ENCODE measurements around the gene DDX49.
"Not testable (repeated sequence)": the region's sequence is repeated elsewhere in the genome, so short reads cannot be mapped to it uniquely, and the experiment has no call there.

The DDX49 gene

GRCh38 chr19:18942692-18943091 lies 23.2 kb downstream of the DDX49 start:
- no peak for DNase-seq

GRCh38 chr19:18943465-18943864 lies 23.9 kb downstream of the DDX49 start:
- no peak for DNase-seq

DNA sequence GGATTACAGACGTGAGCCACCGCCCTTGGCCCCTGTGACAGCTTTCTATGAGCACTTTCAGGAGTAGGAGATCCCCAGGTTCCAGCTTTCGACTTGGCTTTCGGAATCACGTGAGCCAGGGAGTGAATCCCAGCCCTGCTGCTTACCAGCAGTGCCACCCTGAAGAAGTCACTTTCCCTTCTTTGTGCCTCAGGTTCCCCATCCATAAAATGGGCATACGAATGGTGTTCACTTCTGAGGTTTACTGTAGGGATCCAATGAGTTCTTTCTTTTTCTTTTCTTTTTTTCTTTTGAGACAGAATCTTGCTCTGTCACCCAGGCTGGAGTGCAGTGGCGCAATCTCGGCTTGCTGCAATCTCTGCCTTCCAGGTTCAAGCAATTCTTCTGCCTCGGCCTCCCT lies 25.8 kb downstream of the DDX49 start:
- DNase-seq = no peak

GRCh38 chr19:18946335-18946734 lies 26.8 kb downstream of the DDX49 start:
- no peak for DNase-seq

DNA sequence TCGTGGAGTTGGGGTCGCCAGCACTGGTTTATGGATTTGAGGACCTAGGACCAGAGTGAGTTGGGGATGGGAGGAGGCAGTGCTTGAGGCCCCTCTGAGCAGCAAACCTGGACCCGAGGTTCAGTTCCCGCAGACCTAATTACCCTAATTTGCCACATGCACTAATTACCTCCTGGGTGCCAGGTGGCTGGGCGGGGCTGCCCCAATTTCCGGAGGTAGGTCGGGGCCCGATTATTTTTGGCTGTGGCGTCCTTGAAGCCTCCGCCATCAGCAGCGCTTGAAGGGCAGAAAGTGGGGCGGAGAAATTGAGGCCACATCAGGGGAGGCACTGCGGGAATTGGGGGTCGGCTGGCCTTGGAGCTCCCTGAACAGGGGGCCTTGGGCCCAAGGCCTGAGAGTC lies 27.4 kb downstream of the DDX49 start:
- no peak for DNase-seq

GRCh38 chr19:18948075-18948975 lies 28.8 kb downstream of the DDX49 start:
- no peak for DNase-seq

- DNase-seq = no peak
These were observed 29.5 kb downstream of the DDX49 start for GRCh38 chr19:18948976-18949356.

GRCh38 chr19:18949858-18950257 lies 30.3 kb downstream of the DDX49 start:
- DNase-seq = no peak

DNA sequence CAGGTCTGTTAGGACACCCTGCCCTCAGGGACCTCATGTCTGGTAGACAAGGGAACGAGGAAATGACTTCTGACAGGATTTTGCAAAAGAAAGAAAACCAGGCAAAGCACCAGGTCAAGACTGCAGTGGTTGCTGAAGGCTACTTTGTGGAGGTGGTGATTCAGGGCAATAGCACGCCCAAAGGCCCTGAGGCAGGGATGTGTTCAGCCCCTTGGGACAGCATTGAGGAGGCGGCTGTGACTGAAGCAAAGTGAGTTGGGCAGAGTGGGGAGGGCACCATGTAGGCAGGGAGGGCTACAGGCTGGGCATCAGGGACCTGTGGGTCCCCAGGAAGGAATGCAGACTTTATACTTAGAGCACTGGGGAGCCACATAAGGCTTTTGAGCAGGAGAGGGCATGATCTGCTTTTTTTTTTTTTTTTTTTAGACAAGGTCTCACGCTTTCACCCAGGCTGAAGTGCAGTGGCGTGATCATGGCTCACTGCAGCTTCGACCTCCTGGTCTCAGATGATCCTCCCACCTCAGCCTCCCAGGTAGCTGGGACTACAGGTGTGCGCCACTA lies 32.3 kb downstream of the DDX49 start:
- no peak for DNase-seq

DNA sequence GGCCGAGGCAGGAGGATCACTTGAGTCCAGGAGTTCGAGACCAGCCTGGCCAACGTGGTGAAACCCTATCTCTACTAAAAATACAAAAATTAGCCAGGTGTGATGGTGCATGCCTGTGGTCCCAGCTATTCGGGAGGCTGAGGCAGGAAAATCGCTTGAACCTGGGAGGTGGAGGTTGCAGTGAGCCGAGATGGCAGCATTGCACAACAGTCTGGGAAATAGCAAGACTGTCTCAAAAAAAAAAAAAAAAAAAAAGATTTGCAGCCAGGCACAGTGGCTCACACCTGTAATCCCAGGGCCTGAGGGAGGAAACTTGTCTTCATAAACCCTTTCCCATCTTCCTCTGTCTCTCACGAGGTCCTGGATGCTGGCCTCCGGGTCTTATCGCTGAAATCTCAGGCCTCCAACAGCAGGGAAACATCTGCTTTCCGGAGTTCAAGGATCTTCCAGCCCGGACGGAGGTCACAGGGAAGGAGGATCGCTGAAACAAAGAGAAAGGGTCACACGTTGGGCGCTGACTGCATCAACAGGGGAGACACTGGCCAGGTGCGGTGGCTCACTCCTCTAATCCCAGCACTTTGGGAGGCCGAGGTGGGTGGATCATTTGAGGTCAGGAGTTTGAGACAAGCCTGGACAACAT lies 33.0 kb downstream of the DDX49 start:
- not testable (repeated sequence) for DNase-seq

GRCh38 chr19:18954094-18954493 lies 34.6 kb downstream of the DDX49 start:
- no peak for DNase-seq

- no peak for DNase-seq
These were observed 35.5 kb downstream of the DDX49 start for GRCh38 chr19:18955042-18955441.

GRCh38 chr19:18960370-18960769 lies 40.9 kb downstream of the DDX49 start:
- DNase-seq = no peak

DNA sequence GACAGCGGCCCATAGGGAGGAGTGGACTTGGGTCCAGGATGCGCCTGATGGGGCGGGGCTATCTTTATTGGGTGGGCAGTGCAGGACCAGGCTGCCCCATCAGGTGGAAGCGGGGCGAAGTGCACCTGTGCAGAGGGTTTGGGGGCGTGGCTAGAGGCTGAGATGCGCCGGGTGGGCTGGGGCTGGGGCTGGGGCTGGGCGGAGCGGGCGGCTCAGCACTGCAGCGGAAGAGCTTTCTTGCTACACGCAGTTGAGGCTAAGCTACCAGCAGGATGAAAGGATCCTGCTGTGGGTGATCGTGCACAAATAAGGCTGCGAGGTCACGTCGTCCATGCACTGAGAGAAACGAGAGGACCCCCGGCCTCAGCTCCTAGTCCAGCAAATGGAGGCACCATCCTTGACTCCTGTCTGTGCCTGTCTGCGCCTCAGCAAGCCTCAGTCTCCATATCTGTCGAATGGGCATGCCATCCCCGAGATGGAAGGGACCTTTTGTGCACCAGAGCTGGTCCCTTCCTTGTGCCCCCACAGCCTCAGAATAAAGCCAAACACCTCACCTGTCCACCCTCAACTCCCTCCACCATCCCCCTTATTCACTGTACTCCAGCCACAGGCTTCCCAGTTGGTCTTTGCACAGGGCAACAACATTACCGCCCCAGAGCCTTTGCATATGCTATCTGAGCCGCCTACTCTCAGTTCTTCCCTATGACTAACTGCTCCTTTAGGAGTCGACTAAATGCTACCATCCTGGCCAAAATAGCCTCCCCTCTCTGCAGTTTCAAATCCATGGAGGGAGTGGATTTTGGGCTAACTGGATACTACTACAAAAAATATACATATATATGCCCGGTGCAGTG lies 42.5 kb downstream of the DDX49 start:
- DNase-seq = no peak

- no peak for DNase-seq
These were observed 44.6 kb downstream of the DDX49 start for GRCh38 chr19:18964121-18964520.

DNA sequence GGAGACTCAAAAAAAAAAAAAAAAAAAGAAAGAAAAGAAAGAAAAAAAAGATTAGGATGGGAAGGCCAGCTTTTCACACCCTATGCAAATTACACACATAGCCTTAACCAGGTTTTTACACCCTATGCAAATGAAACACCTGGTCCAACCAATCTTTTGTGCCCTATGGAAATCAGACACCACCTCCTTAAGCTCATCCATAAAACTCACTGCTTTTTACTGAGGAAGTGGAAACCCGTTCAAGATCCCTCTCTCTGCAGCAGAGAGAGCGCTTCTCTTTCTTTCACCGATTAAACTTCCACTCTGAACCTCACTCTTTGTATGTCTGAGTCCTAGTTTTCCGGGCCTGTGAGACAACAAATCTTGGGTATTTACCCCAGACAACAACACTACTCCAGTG lies 46.8 kb downstream of the DDX49 start:
- no peak for DNase-seq

- no peak for DNase-seq
These were observed 48.0 kb downstream of the DDX49 start for GRCh38 chr19:18967358-18968146.

- no peak for DNase-seq
These were observed 50.6 kb downstream of the DDX49 start for GRCh38 chr19:18969931-18970659.

GRCh38 chr19:18972301-18972811 lies 52.8 kb downstream of the DDX49 start:
- DNase-seq = no peak

GRCh38 chr19:18972851-18973250 lies 53.3 kb downstream of the DDX49 start:
- DNase-seq = no peak

DNA sequence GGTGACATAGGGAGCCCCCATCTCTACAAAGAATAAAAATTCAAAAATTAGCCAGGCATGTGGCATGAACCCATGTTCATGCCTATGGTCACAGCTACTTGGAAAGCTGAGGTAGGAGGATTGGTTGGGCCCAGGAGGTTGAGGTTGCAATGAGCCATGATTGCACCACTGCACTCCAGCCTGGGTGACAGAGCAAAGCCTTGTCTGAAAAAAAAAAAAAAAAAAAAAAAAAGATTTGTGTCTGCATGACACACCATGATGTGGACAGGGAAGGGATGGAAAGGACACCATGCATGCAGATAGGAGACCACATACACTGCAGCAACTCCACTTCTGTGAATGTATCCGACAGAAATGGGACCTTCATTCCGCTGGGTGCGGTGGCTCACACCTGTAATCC lies 55.5 kb downstream of the DDX49 start:
- no peak for DNase-seq
